ENCODE measurements around the gene MEST. TPM values are rescaled to one million over a fixed set of nuclear protein-coding genes. Genes with fewer than 3 reads are reported as not detected.

Gene MEST
- total RNA-seq, 1 donor, result 63.0 TPM

- no peak for DNase-seq (ENCODE audit: low read depth)
- no peak overlapping the region for H3K4me3 ChIP-seq (ENCODE audit: low read depth, low read length)
- TF ChIP-seq CTCF (IDR thresholded peaks at IDR 0.05; ENCODE audit: insufficient read depth, low read length), result no peak
Measured at GRCh38 chr7:130454959-130455358, 36.9 kb upstream of the MEST start.

- H3K4me3 ChIP-seq (ENCODE audit: low read depth, low read length), result no peak overlapping the region
- no peak for DNase-seq (ENCODE audit: low read depth)
- no peak for TF ChIP-seq CTCF (IDR thresholded peaks at IDR 0.05; ENCODE audit: insufficient read depth, low read length)
Measured at GRCh38 chr7:130458257-130458656, 33.6 kb upstream of the MEST start.

GRCh38 chr7:130461272-130461671 lies 30.6 kb upstream of the MEST start:
- DNase-seq (ENCODE audit: low read depth), result no peak
- TF ChIP-seq CTCF (IDR thresholded peaks at IDR 0.05; ENCODE audit: insufficient read depth, low read length), result no peak
- H3K4me3 ChIP-seq (ENCODE audit: low read depth, low read length), result no peak overlapping the region

- DNase-seq (ENCODE audit: low read depth), result no peak
- TF ChIP-seq CTCF (IDR thresholded peaks at IDR 0.05; ENCODE audit: insufficient read depth, low read length), result no peak
- no peak overlapping the region for H3K4me3 ChIP-seq (ENCODE audit: low read depth, low read length)
Measured at GRCh38 chr7:130463553-130464434, 28.1 kb upstream of the MEST start.

- no peak for DNase-seq (ENCODE audit: low read depth)
- no peak overlapping the region for H3K4me3 ChIP-seq (ENCODE audit: low read depth, low read length)
- no peak for TF ChIP-seq CTCF (IDR thresholded peaks at IDR 0.05; ENCODE audit: insufficient read depth, low read length)
Measured at GRCh38 chr7:130468612-130469011, 23.3 kb upstream of the MEST start.

GRCh38 chr7:130471974-130472373 lies 19.9 kb upstream of the MEST start:
- no peak overlapping the region for H3K4me3 ChIP-seq (ENCODE audit: low read depth, low read length)
- DNase-seq (ENCODE audit: low read depth), result no peak
- no peak for TF ChIP-seq CTCF (IDR thresholded peaks at IDR 0.05; ENCODE audit: insufficient read depth, low read length)
